Endothelial cell (in vitro differentiated cells): ENCODE results near the gene CDH23. TPM values are rescaled to one million over a fixed set of nuclear protein-coding genes. Genes with fewer than 3 reads are reported as not detected.

Experiments
- DNase-seq: peaks from one replicate; pipeline ENCODE4 v3.0.0; 2021; ENCODE audit warnings: low spot score
- H3K27ac Mint-ChIP-seq: one replicate; pipeline ENCODE4 v1.8.0; 2021; ENCODE audit warnings: mixed read lengths, inconsistent platforms; ENCODE audit not compliant: unreplicated experiment
- H3K27me3 Mint-ChIP-seq: one replicate; pipeline ENCODE4 v1.8.0; 2021; ENCODE audit warnings: mild to moderate bottlenecking, moderate library complexity, mixed read lengths, inconsistent platforms; ENCODE audit not compliant: unreplicated experiment
- H3K36me3 Mint-ChIP-seq: one replicate; pipeline ENCODE4 v1.8.0; 2021; ENCODE audit warnings: mild to moderate bottlenecking, low read depth, mixed read lengths, inconsistent platforms; ENCODE audit not compliant: unreplicated experiment
- H3K4me1 Mint-ChIP-seq: one replicate; pipeline ENCODE4 v1.8.0; 2021; ENCODE audit warnings: mild to moderate bottlenecking, mixed read lengths, inconsistent platforms; ENCODE audit not compliant: unreplicated experiment
- H3K4me3 Mint-ChIP-seq: one replicate; pipeline ENCODE4 v1.8.0; 2021; ENCODE audit warnings: mild to moderate bottlenecking, mixed read lengths, inconsistent platforms; ENCODE audit not compliant: unreplicated experiment
- H3K9me3 Mint-ChIP-seq: one replicate; pipeline ENCODE4 v1.8.0; 2021; ENCODE audit warnings: mixed read lengths, inconsistent platforms; ENCODE audit not compliant: unreplicated experiment
- CTCF ChIP-seq: fragments of 200-600 bp; sonication (generic); IDR thresholded peaks from one replicate; pipeline ENCODE4 v1.5.0; 2021; ENCODE audit warnings: antibody characterized with exemption; ENCODE audit not compliant: unreplicated experiment
- total RNA-seq: library from RNA; stranded (reverse); fragmentation: NEBNext Ultra II Directional; extraction: Animal tissue kit (Norgen Biotek cat#: 25700); gene quantifications from one replicate; pipeline ENCODE4 v1.2.1, GENCODE V29; 2021; ENCODE audit not compliant: unreplicated experiment

CDH23 gene
- total RNA-seq, 1 donor from 2014 or later: 0.54 TPM

- Mint-ChIP-seq H3K27me3 (peaks cover 1% of the 10 kb centered on the region), H3K4me3 (no peak overlapping the region), H3K27ac (no peak overlapping the region), H3K9me3 (no peaks in the 10 kb centered on the region), H3K4me1 (no peaks in the 10 kb centered on the region), H3K36me3 (no peaks in the 10 kb centered on the region)
- TF ChIP-seq CTCF: no peak
- DNase-seq: no peak
These were observed 57.6 kb downstream of the CDH23 start for GRCh38 chr10:71454347-71454746.

GRCh38 chr10:71455035-71455434 is 58.3 kb downstream of the CDH23 start:
- no peaks in the 10 kb centered on the region for H3K9me3 Mint-ChIP-seq
- H3K27ac Mint-ChIP-seq: no peak overlapping the region
- no peak for TF ChIP-seq CTCF
- no peak overlapping the region for H3K4me3 Mint-ChIP-seq
- no peak for DNase-seq
- no peaks in the 10 kb centered on the region for H3K4me1 Mint-ChIP-seq
- no peaks in the 10 kb centered on the region for H3K36me3 Mint-ChIP-seq
- peaks cover 1% of the 10 kb centered on the region for H3K27me3 Mint-ChIP-seq

GRCh38 chr10:71456631-71457030 is 59.9 kb downstream of the CDH23 start:
- no peaks in the 10 kb centered on the region for H3K4me1 Mint-ChIP-seq
- no peaks in the 10 kb centered on the region for H3K36me3 Mint-ChIP-seq
- no peak for TF ChIP-seq CTCF
- H3K27me3 Mint-ChIP-seq: peaks cover 1% of the 10 kb centered on the region
- no peak for DNase-seq
- H3K4me3 Mint-ChIP-seq: no peak overlapping the region
- no peak overlapping the region for H3K27ac Mint-ChIP-seq
- H3K9me3 Mint-ChIP-seq: no peaks in the 10 kb centered on the region

GRCh38 chr10:71457908-71458307 is 61.2 kb downstream of the CDH23 start:
- H3K27me3 Mint-ChIP-seq: peaks cover 1% of the 10 kb centered on the region
- no peak for TF ChIP-seq CTCF
- H3K4me1 Mint-ChIP-seq: no peaks in the 10 kb centered on the region
- DNase-seq: no peak
- H3K9me3 Mint-ChIP-seq: no peaks in the 10 kb centered on the region
- no peak overlapping the region for H3K27ac Mint-ChIP-seq
- no peak overlapping the region for H3K4me3 Mint-ChIP-seq
- no peaks in the 10 kb centered on the region for H3K36me3 Mint-ChIP-seq

- TF ChIP-seq CTCF: no peak
- no peaks in the 10 kb centered on the region for H3K4me1 Mint-ChIP-seq
- no peaks in the 10 kb centered on the region for H3K27me3 Mint-ChIP-seq
- H3K27ac Mint-ChIP-seq: no peak overlapping the region
- no peaks in the 10 kb centered on the region for H3K36me3 Mint-ChIP-seq
- H3K4me3 Mint-ChIP-seq: no peak overlapping the region
- H3K9me3 Mint-ChIP-seq: no peaks in the 10 kb centered on the region
- no peak for DNase-seq
These were observed 61.7 kb downstream of the CDH23 start for GRCh38 chr10:71458387-71458786.
